Osteoblast (primary cell): ENCODE results near the gene FAM184A. TPM values are rescaled to one million over a fixed set of nuclear protein-coding genes. Genes with fewer than 3 reads are reported as not detected.

Experiments used
- DNase-seq: peaks from one replicate; pipeline ENCODE4 v3.0.0; 2011; ENCODE audit warnings: low spot score, mixed read lengths; ENCODE audit not compliant: insufficient read length; ENCODE audit errors: missing footprints
- H2AFZ ChIP-seq: 2 replicates; pipeline ENCODE4 v1.6.0; 2011; ENCODE audit warnings: mild to moderate bottlenecking, low read length
- H3K27ac ChIP-seq: 2 replicates; pipeline ENCODE4 v1.5.1; 2011; ENCODE audit warnings: mild to moderate bottlenecking, low read depth, low read length, moderate library complexity
- H3K27me3 ChIP-seq: 2 replicates; pipeline ENCODE4 v1.6.0; 2012; ENCODE audit warnings: mild to moderate bottlenecking, control low read depth, inconsistent platforms, low read length, moderate library complexity; ENCODE audit not compliant: insufficient read depth
- H3K36me3 ChIP-seq: 2 replicates; pipeline ENCODE4 v1.5.1; 2011; ENCODE audit warnings: mild to moderate bottlenecking, low read length, control low read depth, moderate library complexity; ENCODE audit not compliant: insufficient read depth
- H3K4me1 ChIP-seq: 2 replicates; pipeline ENCODE4 v1.5.1; 2011; ENCODE audit warnings: mild to moderate bottlenecking, low read length, control low read depth, moderate library complexity; ENCODE audit not compliant: insufficient read depth
- H3K4me2 ChIP-seq: 2 replicates; pipeline ENCODE4 v1.6.0; 2011; ENCODE audit warnings: mild to moderate bottlenecking, low read length; ENCODE audit not compliant: insufficient read depth
- H3K4me3 ChIP-seq: fragments of 200-600 bp; sonication (generic); 3 replicates; pipeline ENCODE4 v1.5.1; 2012; ENCODE audit warnings: mild to moderate bottlenecking, low read length, inconsistent platforms; ENCODE audit not compliant: insufficient read depth
- H3K79me2 ChIP-seq: 2 replicates; pipeline ENCODE4 v1.6.0; 2012; ENCODE audit warnings: mild to moderate bottlenecking, low read length, control low read depth, inconsistent platforms; ENCODE audit not compliant: insufficient read depth
- H3K9me3 ChIP-seq: 2 replicates; pipeline ENCODE4 v1.5.1; 2011; ENCODE audit warnings: low read depth, low read length, control low read depth
- H4K20me1 ChIP-seq: 2 replicates; pipeline ENCODE4 v1.6.0; 2012; ENCODE audit warnings: mild to moderate bottlenecking, low read length, control low read depth; ENCODE audit not compliant: insufficient read depth
- CTCF ChIP-seq: IDR thresholded peaks from 2 replicates; pipeline ENCODE4 v1.5.1; 2011; ENCODE audit warnings: mild to moderate bottlenecking, low read depth, low read length, moderate library complexity; ENCODE audit errors: extremely low read depth
- total RNA-seq: library from RNA; depleted of rRNA; stranded (reverse); fragments of >200 nt; gene quantifications from 2 replicates; pipeline ENCODE4 v1.2.3, GENCODE V29; 2012

FAM184A gene
- total RNA-seq, 1 donor: 0.36 TPM

- no peaks in the 10 kb centered on the region for H3K9me3 ChIP-seq
- no peaks in the 10 kb centered on the region for H4K20me1 ChIP-seq
- no peak for TF ChIP-seq CTCF
- H3K27ac ChIP-seq: no peak overlapping the region
- no peaks in the 10 kb centered on the region for H3K27me3 ChIP-seq
- no peak overlapping the region for H3K4me2 ChIP-seq
- no peak for DNase-seq
- H3K79me2 ChIP-seq: no peaks in the 10 kb centered on the region
- no peak overlapping the region for H2AFZ ChIP-seq
- H3K4me1 ChIP-seq: no peaks in the 10 kb centered on the region
- no peaks in the 10 kb centered on the region for H3K36me3 ChIP-seq
- no peak overlapping the region for H3K4me3 ChIP-seq
These were observed 92.2 kb downstream of the FAM184A start for GRCh38 chr6:118986312-118986711.

- H3K4me3 ChIP-seq: no peak overlapping the region
- H3K27ac ChIP-seq: no peak overlapping the region
- TF ChIP-seq CTCF: no peak
- H3K4me2 ChIP-seq: no peak overlapping the region
- no peaks in the 10 kb centered on the region for H3K9me3 ChIP-seq
- no peaks in the 10 kb centered on the region for H4K20me1 ChIP-seq
- no peak for DNase-seq
- no peaks in the 10 kb centered on the region for H3K79me2 ChIP-seq
- no peak overlapping the region for H2AFZ ChIP-seq
- no peaks in the 10 kb centered on the region for H3K27me3 ChIP-seq
- no peaks in the 10 kb centered on the region for H3K36me3 ChIP-seq
- H3K4me1 ChIP-seq: no peaks in the 10 kb centered on the region
These were observed 93.2 kb downstream of the FAM184A start for GRCh38 chr6:118985123-118985830.

- no peaks in the 10 kb centered on the region for H3K27me3 ChIP-seq
- H3K27ac ChIP-seq: no peak overlapping the region
- H3K79me2 ChIP-seq: no peaks in the 10 kb centered on the region
- no peaks in the 10 kb centered on the region for H3K4me1 ChIP-seq
- H3K4me3 ChIP-seq: no peak overlapping the region
- H3K4me2 ChIP-seq: no peak overlapping the region
- DNase-seq: no peak
- no peak overlapping the region for H2AFZ ChIP-seq
- H3K9me3 ChIP-seq: no peaks in the 10 kb centered on the region
- TF ChIP-seq CTCF: no peak
- no peaks in the 10 kb centered on the region for H4K20me1 ChIP-seq
- H3K36me3 ChIP-seq: no peaks in the 10 kb centered on the region
These were observed 94.1 kb downstream of the FAM184A start for GRCh38 chr6:118984342-118984741.

GRCh38 chr6:118982575-118982911 is 95.9 kb downstream of the FAM184A start:
- no peaks in the 10 kb centered on the region for H4K20me1 ChIP-seq
- DNase-seq: no peak
- no peak for TF ChIP-seq CTCF
- H2AFZ ChIP-seq: no peak overlapping the region
- no peaks in the 10 kb centered on the region for H3K79me2 ChIP-seq
- H3K27ac ChIP-seq: no peak overlapping the region
- no peaks in the 10 kb centered on the region for H3K9me3 ChIP-seq
- no peaks in the 10 kb centered on the region for H3K4me1 ChIP-seq
- H3K4me2 ChIP-seq: no peak overlapping the region
- H3K36me3 ChIP-seq: no peaks in the 10 kb centered on the region
- H3K27me3 ChIP-seq: no peaks in the 10 kb centered on the region
- no peak overlapping the region for H3K4me3 ChIP-seq
